ENCODE measurements around the gene NHERF2.
A peak's percentile ranks its signal among the peaks of the same experiment; 100 is the strongest.

The NHERF2 gene

GRCh38 chr16:2026461-2027023, at the start of gene NHERF2:
Gene NHERF2, plus strand, starts transcription at chr16:2026902. Its CDS starts 104 bp downstream, at chr16:2027006.
- DNase-seq: no peak

DNA sequence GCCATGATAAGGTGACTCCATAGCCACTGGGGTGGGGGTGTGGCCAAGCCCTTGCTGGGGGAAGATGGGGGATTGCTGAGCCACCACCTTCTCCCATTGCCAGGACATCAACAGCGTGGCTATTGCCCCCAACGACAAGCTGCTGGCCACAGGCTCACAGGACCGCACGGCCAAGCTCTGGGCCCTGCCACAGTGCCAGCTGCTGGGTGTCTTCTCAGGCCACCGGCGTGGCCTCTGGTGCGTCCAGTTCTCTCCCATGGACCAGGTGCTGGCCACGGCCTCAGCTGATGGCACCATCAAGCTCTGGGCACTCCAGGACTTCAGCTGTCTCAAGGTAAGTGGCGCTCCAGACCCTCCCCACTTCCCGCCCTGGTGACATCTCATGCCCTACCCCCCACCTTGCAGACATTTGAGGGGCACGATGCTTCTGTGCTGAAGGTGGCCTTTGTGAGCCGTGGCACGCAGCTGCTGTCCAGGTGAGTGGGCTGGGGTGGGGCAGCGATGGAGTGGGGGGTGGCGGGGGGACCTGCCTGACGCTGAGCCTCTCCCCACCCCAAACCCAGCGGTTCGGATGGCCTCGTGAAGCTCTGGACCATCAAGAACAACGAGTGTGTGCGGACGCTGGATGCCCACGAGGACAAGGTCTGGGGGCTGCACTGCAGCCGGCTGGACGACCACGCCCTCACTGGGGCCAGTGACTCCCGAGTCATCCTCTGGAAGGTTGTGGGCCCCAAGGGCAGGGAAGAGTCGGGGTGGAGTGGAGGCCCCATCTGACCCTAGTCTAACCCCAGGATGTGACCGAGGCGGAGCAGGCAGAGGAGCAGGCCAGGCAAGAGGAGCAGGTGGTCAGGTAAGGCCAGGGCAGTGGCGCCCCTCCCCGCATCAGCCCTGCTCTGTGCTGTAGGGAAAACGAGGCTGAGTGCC, 49.5 kb upstream of the NHERF2 start:
- no peak for DNase-seq

- DNase-seq: no peak
Observed at GRCh38 chr16:1977875-1978268, 48.8 kb upstream of the NHERF2 start.

- no peak for DNase-seq
Observed at GRCh38 chr16:1978476-1979120, 48.1 kb upstream of the NHERF2 start.

DNA sequence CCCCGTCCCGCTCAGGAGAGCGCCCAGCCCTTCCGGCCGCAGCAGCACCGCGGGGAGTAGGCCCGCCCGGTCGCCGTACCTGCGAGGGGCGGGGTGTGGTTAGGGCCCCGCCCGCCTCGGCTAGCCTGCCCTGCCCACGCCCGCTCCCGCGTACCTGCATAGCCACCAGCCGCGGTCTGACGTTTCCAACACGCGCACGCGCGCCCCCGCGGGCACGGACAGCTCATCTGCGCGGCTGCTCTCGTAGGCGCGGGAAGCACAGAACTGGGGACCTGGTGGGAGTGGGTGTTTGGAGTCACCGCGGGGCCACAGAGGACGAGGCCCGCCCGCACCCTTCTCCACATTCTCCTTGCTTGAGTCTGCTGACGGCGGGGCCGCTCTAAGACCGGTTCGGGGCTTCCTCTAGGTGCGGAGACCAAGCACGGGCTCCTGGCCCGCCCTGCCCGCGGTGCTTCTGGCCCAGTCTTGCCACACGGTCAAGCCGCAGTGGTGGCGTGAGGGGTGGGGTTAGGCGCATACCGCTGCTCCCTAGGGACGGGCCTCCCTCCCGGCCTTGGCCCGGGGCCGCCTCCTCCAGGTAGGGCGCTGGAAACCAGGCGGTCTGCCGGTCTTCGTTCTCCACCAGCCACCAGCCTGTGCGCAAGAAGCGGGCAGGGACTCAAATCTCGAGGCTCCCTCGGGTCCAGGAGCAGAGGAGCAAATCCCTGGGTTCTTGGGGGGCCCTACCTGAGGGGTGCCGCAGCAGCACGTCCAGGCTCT, 47.3 kb upstream of the NHERF2 start:
- DNase-seq: peak; percentile 74

GRCh38 chr16:1980030-1980769, 46.5 kb upstream of the NHERF2 start:
- DNase-seq: no peak

- DNase-seq: no peak
Observed at GRCh38 chr16:1980770-1981087, 46.0 kb upstream of the NHERF2 start.

DNA sequence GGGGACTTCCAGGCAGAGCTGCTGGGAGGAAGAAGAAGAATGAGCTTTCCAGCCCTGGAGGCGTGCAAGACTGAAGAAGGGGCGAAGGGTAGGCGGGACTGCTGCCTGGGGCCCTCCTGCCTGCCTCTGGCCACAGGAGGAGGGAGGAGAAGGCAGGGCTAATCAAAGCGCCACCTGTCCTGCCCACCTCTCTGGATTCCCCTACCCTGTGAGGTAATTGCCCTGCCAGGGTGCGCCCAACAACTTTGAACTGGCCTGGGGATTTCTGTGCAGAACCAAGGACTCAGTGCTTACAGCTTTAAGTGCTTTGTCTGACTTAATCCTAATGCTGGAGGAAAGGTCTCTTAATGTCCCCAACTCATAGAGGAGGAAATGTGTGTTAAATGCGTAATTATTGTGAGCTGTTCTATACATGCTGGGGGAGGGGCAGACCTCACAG, 45.3 kb upstream of the NHERF2 start, which contains the start of gene NOXO1:
NOXO1 (minus strand) TSS at position 72 of the 439 bp plus-strand sequence. CDS start 290 bp downstream, outside the sequence.
- DNase-seq: no peak

GRCh38 chr16:1982013-1982433, 44.7 kb upstream of the NHERF2 start:
- no peak for DNase-seq

- no peak for DNase-seq
Observed at GRCh38 chr16:1982991-1983543, 43.6 kb upstream of the NHERF2 start.

DNA sequence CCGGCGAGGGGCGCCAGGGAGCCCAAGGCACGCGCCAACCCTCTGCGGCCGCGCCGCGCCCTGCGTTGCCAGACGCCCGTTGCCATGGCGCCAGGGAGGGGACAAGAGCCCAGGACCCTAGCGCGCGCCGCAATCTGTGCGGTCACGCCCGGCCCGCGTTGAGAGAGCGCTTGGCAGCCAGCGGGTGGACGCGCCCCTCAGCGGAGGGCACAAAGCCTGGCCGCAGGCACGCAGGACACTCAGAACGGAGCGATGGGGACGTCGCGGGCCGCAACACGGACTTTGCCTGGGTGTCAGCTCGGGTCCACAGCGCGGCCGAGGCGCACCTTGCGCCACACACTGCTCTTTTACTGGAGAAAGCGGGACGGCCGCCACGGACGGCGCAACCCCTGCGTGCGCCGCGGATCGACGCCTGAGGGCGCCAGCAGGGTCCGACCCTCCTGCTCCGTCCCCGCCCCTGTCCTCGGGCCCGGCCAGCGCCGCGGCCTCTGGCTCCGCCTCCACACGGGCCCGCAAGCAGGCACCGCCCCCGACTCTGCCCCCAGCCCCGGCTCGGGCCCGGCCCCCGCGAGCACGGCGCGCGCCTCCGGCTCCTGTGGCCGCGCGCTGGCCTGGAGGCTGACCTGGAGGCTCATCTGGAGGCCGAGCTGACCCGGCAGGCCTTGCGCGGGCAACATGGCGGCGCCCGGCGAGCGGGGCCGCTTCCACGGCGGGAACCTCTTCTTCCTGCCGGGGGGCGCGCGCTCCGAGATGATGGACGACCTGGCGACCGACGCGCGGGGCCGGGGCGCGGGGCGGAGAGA, 43.0 kb upstream of the NHERF2 start, which contains the start of gene GFER:
GFER (plus strand) TSS at position 650 of the 803 bp plus-strand sequence; CDS start at position 676, 26 bp downstream.
- DNase-seq: peak; percentile 88

- peak; percentile 76 for DNase-seq
Observed at GRCh38 chr16:1984347-1985225, 42.1 kb upstream of the NHERF2 start.

GRCh38 chr16:1985466-1986150, 41.1 kb upstream of the NHERF2 start:
- no peak for DNase-seq

DNA sequence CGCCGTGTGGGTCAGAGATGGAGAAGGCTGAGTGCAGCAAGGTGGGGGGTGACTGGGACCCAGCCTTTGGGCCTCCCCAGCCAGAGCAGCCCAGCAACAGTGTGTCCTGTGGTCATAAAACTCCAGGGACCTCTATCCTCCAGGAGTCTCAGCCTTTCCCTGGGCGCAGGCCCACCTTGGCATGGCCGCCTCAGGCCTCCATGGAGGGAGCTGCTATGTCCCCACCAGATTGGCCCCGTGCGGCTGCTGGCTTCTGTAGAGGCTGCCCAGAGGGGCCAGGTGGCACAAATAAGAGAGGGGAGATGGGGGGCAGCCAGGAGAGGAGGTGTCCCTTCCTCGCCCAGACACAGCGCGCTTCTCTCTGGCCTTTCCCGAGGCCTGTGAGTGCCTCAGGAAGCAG, 39.5 kb upstream of the NHERF2 start:
- DNase-seq: no peak

GRCh38 chr16:1989209-1990100, 37.2 kb upstream of the NHERF2 start, which contains the start of gene SYNGR3:
Gene SYNGR3, plus strand, starts transcription at chr16:1989970. Its CDS starts 133 bp downstream, at chr16:1990103.
- no peak for DNase-seq

- no peak for DNase-seq
Observed at GRCh38 chr16:1990101-1990350, 36.7 kb upstream of the NHERF2 start.

- DNase-seq: no peak
Observed at GRCh38 chr16:1990351-1991134, 36.2 kb upstream of the NHERF2 start.

Data from activated CD8-positive, alpha-beta memory T cell treated with anti-CD3 and anti-CD28 coated beads for 24 hours (primary cell).